ENCODE results near the gene LBH.

The LBH gene

GRCh38 chr2:30213907-30214463, 17.3 kb upstream of the LBH start:
- no peak for DNase-seq
- intact Hi-C loops (cut with DNase I): no loop called here

DNA sequence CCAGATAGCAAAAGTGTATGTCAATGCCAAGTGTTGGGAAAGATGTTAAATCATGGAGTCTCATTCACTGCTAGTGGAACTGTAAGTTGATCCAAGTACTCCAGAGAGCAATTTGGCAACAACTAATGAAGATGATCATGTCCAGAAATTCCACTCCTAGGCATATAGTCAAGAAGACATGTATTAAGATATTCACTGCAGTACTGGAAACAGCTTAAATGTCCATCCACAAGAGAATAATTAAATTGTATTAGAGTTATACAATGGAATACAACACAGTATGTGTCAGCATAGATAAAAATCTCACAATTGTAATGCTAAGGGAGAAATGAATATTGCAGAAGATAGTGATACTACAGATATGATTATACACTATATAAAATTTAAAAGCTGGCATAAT, 15.2 kb upstream of the LBH start:
- no peak for DNase-seq
- intact Hi-C loops (cut with DNase I): no loop called here

DNA sequence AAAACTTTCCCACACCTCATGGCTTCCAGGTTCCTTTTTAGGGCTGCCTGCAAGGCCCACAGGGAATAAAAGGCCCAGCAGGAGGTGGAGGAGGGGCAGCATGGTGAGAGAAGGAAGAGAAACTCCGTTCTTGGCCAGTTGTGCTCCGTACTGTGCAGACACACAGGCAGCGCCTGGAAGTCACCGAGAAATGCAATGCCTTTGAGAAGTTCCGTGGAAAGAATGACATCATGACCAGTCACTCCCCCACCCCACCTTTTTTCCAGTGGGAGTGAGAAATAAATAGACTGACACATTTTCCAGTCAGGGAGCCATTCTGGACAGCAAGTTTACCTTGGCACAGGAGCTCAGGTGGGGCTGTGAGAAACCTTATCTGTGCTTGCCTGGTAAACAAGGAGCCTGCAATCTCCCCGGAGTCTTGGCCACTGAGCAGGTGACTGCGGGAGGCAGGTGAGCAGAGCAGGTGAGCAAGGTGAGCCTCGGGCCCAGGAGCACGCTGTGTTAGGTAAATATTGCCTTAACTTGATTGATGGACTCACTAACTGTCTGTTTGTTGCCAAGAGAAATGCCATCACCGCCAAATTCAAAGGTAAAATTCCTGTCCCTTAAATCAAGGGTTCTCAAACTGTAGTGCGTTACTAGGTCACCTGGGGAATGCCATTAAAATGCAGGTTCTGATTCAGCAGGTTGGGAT, 13.5 kb upstream of the LBH start:
- no peak for DNase-seq
- intact Hi-C loops (cut with DNase I): no loop called here

DNA sequence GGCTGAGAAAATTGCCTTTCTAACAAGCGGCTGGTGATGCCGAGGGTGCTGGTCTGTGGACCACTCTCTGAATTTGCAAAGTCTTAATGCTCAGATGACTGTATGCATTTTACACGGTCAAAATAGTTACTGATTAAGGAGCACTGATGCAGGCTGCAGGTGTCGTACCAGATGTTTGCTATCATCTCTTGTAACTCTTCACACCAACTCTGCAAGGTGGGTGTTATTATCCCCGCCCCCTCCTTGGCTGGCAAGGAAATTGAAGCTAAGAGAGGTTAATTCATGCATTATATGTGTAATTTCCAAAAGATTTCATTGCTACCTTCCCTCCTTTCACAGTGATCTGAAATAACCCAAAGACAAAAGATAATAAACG, 13.0 kb upstream of the LBH start:
- DNase-seq: no peak
- intact Hi-C loops (cut with DNase I): no loop called here

- intact Hi-C loops (cut with DNase I): no loop called here
- no peak for DNase-seq
Observed at GRCh38 chr2:30218814-30219213, 12.5 kb upstream of the LBH start.

DNA sequence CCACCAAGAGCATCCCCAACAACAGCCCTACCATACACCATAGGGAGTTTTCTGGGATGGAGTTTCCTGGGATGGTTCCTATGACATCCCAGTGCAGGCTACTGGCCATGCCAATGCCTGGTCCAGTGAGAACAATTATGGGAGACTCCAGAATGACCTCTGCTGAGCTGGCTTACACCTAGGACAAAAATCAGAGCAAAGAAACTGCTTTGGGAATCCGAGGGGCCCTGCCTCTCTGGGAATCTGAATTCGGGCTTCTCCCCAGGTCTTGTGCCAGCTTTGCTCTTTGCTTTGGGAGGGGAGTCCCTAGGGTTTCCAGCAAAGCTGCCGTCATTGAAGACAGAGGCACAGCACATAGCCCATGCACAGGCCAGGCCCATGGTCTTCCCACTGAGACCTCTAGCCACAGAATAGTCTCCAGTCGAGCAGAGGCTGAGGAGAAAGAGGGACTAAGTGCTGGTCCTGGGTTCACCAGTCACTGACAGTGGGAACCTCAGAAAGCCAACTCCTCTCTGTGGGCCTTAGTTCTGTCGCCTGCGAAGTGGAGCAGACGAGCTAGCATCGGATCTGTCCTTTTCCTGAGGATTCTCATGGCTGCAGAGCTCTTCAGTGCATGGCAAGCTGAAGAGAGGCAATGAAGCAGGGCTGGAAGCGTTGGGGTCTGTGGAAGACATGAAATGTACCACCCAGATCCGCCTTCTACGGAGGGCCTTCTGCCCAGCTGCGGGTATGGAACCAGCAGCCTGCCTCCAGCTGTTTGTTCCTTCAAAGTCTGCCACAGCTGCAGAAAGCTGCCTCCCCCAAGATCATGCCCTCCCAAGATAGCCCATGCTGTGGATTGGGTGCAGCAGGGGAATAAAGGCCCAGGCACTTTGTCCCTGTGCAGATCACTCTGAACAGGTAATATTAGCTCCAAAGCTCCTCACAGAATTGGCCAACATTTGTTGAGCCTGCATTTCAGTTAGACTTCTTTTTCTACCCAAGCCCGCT, 11.2 kb upstream of the LBH start:
- intact Hi-C loops (cut with DNase I): no loop called here
- no peak for DNase-seq

GRCh38 chr2:30221531-30221930, 9.8 kb upstream of the LBH start:
- intact Hi-C loops (cut with DNase I): no loop called here
- no peak for DNase-seq

GRCh38 chr2:30222031-30222430, 9.3 kb upstream of the LBH start:
- intact Hi-C loops (cut with DNase I): no loop called here
- no peak for DNase-seq

GRCh38 chr2:30222636-30223360, 8.5 kb upstream of the LBH start:
- DNase-seq: no peak
- intact Hi-C loops (cut with DNase I): no loop called here

GRCh38 chr2:30223413-30223874, 7.9 kb upstream of the LBH start:
- no peak for DNase-seq
- intact Hi-C loops (cut with DNase I): no loop called here

DNA sequence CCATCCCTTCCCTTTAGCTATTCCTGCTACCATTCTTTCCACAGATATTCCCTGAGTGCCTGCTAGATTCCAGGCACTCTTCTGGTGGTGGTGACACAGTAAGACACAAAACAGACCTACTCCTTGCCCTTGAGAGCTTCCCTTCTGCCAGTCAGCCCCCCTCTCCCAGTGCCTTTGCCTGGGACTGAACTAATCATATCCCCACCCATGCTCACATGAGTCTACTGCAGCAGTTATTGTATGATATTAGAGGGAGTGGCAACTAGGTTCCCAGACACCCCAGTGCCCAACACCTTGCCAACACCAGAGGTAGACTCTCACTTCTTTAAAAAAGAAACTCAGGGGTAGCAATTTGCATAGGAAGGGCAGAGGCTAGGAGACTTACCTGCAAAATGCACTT, 7.2 kb upstream of the LBH start:
- DNase-seq: no peak
- intact Hi-C loops (cut with DNase I): no loop called here

- DNase-seq: peak in 1 of 10 donors; percentile 70
- intact Hi-C loops (cut with DNase I): no loop called here
Observed at GRCh38 chr2:30225131-30225762, 6.1 kb upstream of the LBH start.

DNA sequence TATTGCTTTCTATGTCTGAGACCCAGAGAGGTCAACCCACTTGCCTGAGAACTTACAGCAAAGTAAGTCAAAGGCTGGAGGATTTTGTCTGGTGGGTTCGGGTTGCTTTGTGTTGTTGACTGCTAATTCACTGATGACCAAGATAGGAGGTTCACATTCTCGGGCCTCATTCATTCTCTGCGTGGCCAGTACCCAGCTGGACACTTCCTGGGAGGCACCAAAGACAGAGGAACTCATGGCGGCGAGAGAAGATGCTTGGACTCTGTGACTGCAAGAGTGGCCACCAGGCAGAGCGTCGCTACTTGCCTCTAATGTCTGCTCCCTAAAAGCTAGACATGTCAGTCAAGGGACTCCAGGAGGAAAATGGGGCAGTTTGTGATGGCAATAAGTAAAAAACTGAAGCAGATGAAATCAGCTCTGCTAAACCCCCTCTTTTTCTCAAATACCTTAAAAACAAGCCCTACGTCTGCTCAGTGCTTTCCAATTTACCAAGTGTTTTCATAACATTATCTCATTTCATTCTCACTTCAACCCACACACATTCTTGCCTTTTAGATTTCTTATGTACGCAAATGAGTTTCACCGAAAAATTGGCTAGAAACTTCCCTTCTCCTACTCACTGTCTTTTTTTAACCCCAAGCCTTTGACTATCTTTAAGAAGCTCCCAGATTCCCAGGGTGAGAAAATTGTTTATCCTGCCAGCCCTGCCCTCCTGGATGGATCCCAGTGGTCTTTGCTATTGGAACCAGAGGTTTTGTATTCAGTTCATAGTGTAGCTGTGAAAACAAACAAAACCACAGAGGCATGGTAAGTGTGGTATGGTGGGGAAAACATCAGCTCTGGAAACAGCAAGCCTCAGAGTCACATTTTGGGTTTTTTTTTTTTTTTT, 4.9 kb upstream of the LBH start:
- intact Hi-C loops (cut with DNase I): no loop called here
- no peak for DNase-seq

DNA sequence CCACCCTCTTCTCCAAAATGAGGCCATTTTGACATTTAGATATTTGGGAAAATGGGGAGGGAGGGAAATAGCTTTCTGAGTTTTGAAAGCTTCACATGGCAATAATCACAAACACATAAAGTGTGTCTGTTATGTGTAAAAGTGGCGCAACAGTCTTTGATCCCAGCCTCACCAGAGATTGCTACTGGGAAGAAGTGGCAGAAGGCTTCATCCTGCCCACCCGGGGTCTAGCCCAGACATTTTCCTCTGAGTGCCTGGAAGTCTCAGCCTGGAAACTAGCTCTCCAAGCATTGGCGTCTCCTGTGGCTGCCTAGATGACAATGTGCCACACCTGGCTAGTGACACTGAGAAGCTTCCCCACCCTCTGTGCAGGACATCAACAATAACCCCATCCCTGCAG, 1.7 kb upstream of the LBH start:
- intact Hi-C loops (cut with DNase I): no loop called here
- DNase-seq: no peak

GRCh38 chr2:30230497-30231211, 680 bp upstream of the LBH start:
- intact Hi-C loops (cut with DNase I): no loop called here
- peak in 7 of 10 donors; percentile 16 to 90 (median 36) for DNase-seq

GRCh38 chr2:30231996-30232800, 864 bp downstream of the LBH start:
- intact Hi-C loops (cut with DNase I): no loop called here
- no peak for DNase-seq

DNA sequence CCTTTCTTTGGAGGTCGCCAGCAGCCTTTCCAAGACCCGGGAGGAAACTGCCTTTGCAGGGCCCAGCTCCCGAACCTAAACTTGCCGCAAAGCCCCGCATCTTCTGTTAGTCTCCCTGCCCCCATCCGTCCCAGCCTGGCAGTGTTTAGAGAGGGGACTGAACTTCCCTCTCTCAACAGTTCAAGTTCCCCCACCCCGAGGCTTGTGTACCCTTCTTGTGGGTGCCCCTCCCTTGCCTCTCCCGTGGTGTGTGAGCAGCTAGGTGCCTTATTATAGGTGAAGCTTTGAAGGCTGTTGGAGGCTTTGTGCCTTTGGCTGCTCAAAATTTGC, 1.4 kb downstream of the LBH start:
- no peak for DNase-seq
- intact Hi-C loops (cut with DNase I): no loop called here

Measured in posterior cingulate gyrus (tissue), 11 donors.